ENCODE measurements around the gene GNB1L.
"Not testable (repeated sequence)": the region's sequence is repeated elsewhere in the genome, so short reads cannot be mapped to it uniquely, and the experiment has no call there.

GNB1L gene

DNA sequence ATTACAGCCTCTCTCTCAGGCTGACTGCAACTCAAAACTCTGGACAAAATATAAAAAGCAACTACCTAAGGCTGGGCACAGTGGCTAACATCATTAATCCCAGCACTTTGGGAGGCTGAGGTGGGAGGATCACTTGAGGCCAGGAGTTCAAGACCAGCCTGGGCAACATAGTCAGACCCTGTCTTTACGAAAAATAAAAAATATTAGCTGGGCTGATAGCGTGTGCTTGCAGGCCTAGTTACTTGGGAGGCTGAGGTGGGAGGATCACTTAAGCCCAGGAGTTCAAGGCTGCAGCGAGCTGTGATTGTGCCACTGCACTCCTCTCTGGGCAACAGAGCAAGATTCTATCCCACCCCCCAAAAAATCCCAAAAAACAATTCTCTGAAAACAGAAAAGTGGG, 22.7 kb downstream of the GNB1L start:
- H3K4me2 ChIP-seq (ENCODE audit: low read length); H3K27me3 ChIP-seq (ENCODE audit: control insufficient read depth, insufficient read depth, low read length); H3K9me3 ChIP-seq (replicated peaks; ENCODE audit: low read length); H3K4me1 ChIP-seq (ENCODE audit: control insufficient read depth, insufficient read depth, low read length); H3K9ac ChIP-seq (ENCODE audit: low read depth, low read length); H3K36me3 ChIP-seq (ENCODE audit: insufficient read depth, low read length); H3K4me3 ChIP-seq (ENCODE audit: low read length): not testable (repeated sequence)

DNA sequence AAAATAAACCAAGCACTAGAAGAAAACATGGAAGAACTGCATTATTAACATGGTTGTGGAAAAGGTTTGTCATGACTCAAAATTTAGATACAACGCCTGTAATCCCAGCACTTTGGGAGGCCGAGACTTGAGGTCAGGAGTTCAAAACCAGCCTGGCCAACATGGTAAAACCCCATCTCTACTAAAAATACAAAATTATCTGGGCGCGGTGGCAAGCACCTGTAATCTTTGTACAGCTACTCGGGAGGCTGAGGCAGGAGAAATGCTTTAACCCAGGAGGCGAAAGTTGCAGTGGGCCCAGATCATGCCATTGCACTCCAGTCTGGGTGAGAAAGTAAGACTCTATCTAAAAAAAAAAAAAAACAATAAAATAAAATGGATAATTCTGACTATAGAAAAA, 23.7 kb downstream of the GNB1L start:
- Histone ChIP-seq H3K9me3 (replicated peaks; ENCODE audit: low read length) (no peaks in the 10 kb centered on the region), H3K4me1 (ENCODE audit: control insufficient read depth, insufficient read depth, low read length) (no peaks in the 10 kb centered on the region), H3K27me3 (ENCODE audit: control insufficient read depth, insufficient read depth, low read length) (no peaks in the 10 kb centered on the region), H3K4me3 (ENCODE audit: low read length) (no peak overlapping the region), H3K36me3 (ENCODE audit: insufficient read depth, low read length) (no peaks in the 10 kb centered on the region), H3K4me2 (ENCODE audit: low read length) (no peak overlapping the region), H3K9ac (ENCODE audit: low read depth, low read length) (no peak overlapping the region)

DNA sequence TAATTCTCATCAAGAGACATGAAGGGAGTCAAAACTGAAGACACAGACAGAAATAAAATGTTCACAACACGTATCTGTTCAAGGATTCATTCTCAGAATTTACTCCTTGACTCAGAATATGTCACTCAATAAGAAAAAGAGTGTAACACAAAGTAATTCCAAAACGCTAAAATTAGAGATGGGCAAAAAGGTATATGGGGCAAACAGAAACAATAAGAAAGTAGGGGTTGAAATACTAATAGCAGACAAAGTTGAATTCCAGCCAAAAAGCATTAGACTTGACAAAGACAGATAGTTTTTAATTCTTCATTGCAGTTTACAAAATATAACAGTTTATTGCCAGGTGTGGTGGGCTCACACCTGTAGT, 26.7 kb downstream of the GNB1L start:
- Histone ChIP-seq H3K9ac (ENCODE audit: low read depth, low read length) (no peak overlapping the region), H3K27me3 (ENCODE audit: control insufficient read depth, insufficient read depth, low read length) (no peaks in the 10 kb centered on the region), H3K4me1 (ENCODE audit: control insufficient read depth, insufficient read depth, low read length) (no peaks in the 10 kb centered on the region), H3K4me3 (ENCODE audit: low read length) (no peak overlapping the region), H3K4me2 (ENCODE audit: low read length) (no peak overlapping the region), H3K36me3 (ENCODE audit: insufficient read depth, low read length) (no peaks in the 10 kb centered on the region), H3K9me3 (replicated peaks; ENCODE audit: low read length) (no peaks in the 10 kb centered on the region)

DNA sequence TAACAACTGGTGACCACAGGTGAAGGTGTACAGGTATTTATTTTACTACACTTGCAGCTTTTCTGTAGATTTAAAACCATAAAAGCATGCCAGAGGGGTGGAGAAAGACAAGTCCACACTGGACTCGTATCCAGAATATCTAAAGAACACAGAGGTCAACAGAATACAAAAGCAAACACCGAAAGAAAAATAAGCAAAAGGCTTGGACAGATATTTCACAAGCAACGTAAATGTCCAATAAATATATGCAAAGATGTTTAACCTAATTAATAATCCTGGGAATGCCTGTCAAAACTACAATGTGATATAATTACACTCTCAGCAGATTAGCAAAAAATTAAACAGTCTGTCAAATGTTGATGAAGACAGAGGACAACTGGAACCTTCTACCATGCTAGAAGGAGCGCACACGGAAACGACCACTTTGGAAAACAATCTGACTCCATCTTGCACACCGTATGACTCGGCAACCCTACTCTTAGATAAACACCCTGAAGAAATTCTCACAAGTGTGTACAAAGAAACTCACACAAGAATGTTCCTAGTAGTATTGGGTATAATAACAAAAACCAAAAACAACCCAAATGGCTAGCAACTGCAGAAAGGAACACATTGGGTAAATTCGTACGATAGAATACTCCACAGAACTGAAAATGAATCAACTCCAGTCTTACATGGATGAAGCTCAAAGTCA, 27.2 kb downstream of the GNB1L start:
- Histone ChIP-seq H3K4me3 (ENCODE audit: low read length) (no peak overlapping the region), H3K27me3 (ENCODE audit: control insufficient read depth, insufficient read depth, low read length) (no peaks in the 10 kb centered on the region), H3K9me3 (replicated peaks; ENCODE audit: low read length) (no peaks in the 10 kb centered on the region), H3K4me1 (ENCODE audit: control insufficient read depth, insufficient read depth, low read length) (no peaks in the 10 kb centered on the region), H3K9ac (ENCODE audit: low read depth, low read length) (no peak overlapping the region), H3K36me3 (ENCODE audit: insufficient read depth, low read length) (no peaks in the 10 kb centered on the region), H3K4me2 (ENCODE audit: low read length) (no peak overlapping the region)

DNA sequence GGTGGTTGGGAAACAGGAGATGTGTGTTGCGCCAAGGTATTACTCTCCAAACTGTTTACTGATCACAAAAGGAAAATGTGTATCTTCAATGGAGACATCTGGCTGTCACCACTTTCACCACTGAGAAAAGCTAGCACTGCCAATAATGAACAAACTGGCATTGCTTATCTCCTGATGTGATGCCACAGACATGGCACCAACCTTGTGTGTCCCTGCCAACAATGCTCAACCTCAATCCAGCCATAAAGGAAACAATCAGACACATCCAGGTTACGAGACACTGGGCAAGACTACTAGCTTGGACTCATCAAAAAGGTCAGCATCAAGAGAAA, 28.1 kb downstream of the GNB1L start:
- H3K4me1 ChIP-seq (ENCODE audit: control insufficient read depth, insufficient read depth, low read length) = no peaks in the 10 kb centered on the region
- H3K4me3 ChIP-seq (ENCODE audit: low read length) = no peak overlapping the region
- H3K4me2 ChIP-seq (ENCODE audit: low read length) = no peak overlapping the region
- H3K9ac ChIP-seq (ENCODE audit: low read depth, low read length) = no peak overlapping the region
- no peaks in the 10 kb centered on the region for H3K9me3 ChIP-seq (replicated peaks; ENCODE audit: low read length)
- H3K36me3 ChIP-seq (ENCODE audit: insufficient read depth, low read length) = no peaks in the 10 kb centered on the region
- no peaks in the 10 kb centered on the region for H3K27me3 ChIP-seq (ENCODE audit: control insufficient read depth, insufficient read depth, low read length)

DNA sequence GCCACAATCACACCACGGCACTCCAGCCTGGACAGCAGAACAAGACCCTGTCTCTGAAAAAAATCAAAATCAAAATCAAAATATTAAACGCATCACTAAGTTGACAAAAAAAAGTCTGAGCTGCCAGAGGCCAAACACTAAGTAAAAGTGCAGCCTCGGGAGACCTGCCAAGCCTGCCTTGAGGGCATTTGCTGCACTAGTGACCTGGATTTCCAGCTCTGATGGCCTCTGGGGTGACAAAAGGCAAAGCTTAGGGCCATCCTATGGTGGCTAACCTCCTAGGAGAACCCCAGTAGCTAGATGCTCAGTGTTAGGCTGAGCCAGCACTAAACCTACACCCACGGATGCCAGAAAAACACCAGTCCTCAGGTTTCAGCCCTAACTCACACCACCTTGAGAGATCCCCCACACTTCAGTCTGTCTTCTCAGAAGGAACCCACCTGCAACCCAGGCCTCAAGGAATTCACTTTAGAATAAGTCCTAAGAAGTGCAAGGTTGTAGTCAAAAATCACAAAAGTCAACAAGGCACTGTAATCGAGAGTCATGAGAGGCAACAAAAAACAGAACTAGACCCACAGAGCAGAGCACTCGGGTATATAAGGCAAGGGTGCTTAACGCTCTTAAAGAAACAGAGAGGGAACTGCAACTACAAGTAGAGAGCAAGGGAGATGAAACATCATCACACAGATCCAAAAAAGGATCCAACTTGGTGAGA, 28.6 kb downstream of the GNB1L start:
- Histone ChIP-seq H3K9ac (ENCODE audit: low read depth, low read length) (no peak overlapping the region), H3K9me3 (replicated peaks; ENCODE audit: low read length) (no peaks in the 10 kb centered on the region), H3K4me3 (ENCODE audit: low read length) (no peak overlapping the region), H3K4me2 (ENCODE audit: low read length) (no peak overlapping the region), H3K27me3 (ENCODE audit: control insufficient read depth, insufficient read depth, low read length) (no peaks in the 10 kb centered on the region), H3K4me1 (ENCODE audit: control insufficient read depth, insufficient read depth, low read length) (no peaks in the 10 kb centered on the region), H3K36me3 (ENCODE audit: insufficient read depth, low read length) (no peaks in the 10 kb centered on the region)

DNA sequence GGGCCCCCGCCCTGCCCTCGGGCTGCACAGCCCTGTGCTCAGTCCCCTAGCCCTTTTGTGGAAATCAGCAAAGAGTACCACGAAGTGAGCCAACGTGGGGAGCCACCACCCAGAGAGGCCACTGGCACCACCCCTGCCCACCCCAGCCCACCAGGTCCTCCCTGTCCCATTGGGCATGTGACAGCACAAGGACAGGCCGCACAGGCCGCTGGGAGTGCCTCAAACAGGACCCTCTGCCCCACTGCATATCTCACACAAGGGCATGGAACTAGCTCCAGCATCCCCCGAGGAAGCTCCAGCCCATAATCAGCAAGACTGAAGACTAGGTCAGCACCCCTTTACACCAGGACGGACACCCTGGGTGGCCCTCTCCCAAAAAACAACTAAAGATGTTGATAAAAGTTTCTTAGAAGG, 29.7 kb downstream of the GNB1L start:
- Histone ChIP-seq H3K9me3 (replicated peaks; ENCODE audit: low read length) (no peaks in the 10 kb centered on the region), H3K4me2 (ENCODE audit: low read length) (no peak overlapping the region), H3K27me3 (ENCODE audit: control insufficient read depth, insufficient read depth, low read length) (no peaks in the 10 kb centered on the region), H3K4me1 (ENCODE audit: control insufficient read depth, insufficient read depth, low read length) (no peaks in the 10 kb centered on the region), H3K4me3 (ENCODE audit: low read length) (no peak overlapping the region), H3K9ac (ENCODE audit: low read depth, low read length) (no peak overlapping the region), H3K36me3 (ENCODE audit: insufficient read depth, low read length) (no peaks in the 10 kb centered on the region)

DNA sequence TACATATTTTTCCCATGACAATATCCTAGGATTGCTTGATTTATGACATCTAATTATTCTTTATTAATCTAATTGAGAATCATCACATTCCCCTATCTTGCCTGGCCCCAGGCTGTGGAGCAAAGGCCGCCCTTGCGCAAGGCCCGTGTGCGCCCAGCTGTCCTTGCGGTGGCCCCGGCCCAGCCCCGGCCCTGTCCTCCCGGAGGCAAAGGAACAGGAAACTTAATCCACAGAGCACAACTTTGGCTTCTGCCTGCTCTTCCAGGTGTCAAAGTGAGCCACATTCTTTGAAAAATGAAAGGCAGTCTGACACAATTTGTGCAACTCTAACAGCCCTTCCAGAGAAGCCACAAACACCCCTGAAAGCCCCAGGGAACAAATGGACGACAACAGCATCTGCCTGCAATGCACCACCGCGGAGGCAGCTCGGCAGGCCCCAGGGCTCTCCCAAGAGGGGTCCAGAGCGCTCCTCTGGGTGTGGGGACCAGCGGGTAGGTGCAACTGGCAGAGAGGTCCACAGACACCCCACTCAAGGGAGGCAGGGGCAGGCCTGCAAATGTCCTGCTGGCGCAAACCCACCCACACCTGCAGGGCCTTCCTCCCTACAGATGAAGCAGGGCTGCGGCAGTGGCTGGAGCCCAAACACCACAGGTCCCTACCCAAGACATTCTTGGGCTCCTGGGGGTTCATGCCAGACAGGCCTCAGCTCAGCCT, 30.3 kb downstream of the GNB1L start:
- H3K9ac ChIP-seq (ENCODE audit: low read depth, low read length) = no peak overlapping the region
- no peak overlapping the region for H3K4me3 ChIP-seq (ENCODE audit: low read length)
- no peak overlapping the region for H3K4me2 ChIP-seq (ENCODE audit: low read length)

DNA sequence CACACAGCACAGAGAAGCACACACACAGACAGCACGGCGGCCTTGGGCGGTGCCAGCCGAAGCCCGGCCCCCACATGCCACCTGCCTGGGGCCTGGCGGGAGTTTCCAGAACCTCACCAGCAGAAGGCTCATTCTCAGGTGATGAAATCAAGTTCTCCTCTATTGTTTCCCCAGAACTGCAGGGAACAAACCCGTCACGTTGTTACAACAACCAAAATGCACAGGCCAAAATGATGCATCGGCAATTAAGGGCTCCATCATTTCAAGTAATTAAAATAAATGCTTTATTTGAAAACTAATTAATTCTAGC, 30.8 kb downstream of the GNB1L start:
- no peaks in the 10 kb centered on the region for H3K36me3 ChIP-seq (ENCODE audit: insufficient read depth, low read length)
- H3K4me3 ChIP-seq (ENCODE audit: low read length) = no peak overlapping the region
- no peaks in the 10 kb centered on the region for H3K27me3 ChIP-seq (ENCODE audit: control insufficient read depth, insufficient read depth, low read length)
- H3K4me2 ChIP-seq (ENCODE audit: low read length) = no peak overlapping the region
- no peak overlapping the region for H3K9ac ChIP-seq (ENCODE audit: low read depth, low read length)
- no peaks in the 10 kb centered on the region for H3K4me1 ChIP-seq (ENCODE audit: control insufficient read depth, insufficient read depth, low read length)
- no peaks in the 10 kb centered on the region for H3K9me3 ChIP-seq (replicated peaks; ENCODE audit: low read length)

More for the DNA sequence above, 30.3 kb downstream of the GNB1L start:
- Histone ChIP-seq H3K9me3 (replicated peaks; ENCODE audit: low read length) (no peaks in the 10 kb centered on the region), H3K4me1 (ENCODE audit: control insufficient read depth, insufficient read depth, low read length) (no peaks in the 10 kb centered on the region), H3K36me3 (ENCODE audit: insufficient read depth, low read length) (no peaks in the 10 kb centered on the region), H3K27me3 (ENCODE audit: control insufficient read depth, insufficient read depth, low read length) (no peaks in the 10 kb centered on the region)

DNA sequence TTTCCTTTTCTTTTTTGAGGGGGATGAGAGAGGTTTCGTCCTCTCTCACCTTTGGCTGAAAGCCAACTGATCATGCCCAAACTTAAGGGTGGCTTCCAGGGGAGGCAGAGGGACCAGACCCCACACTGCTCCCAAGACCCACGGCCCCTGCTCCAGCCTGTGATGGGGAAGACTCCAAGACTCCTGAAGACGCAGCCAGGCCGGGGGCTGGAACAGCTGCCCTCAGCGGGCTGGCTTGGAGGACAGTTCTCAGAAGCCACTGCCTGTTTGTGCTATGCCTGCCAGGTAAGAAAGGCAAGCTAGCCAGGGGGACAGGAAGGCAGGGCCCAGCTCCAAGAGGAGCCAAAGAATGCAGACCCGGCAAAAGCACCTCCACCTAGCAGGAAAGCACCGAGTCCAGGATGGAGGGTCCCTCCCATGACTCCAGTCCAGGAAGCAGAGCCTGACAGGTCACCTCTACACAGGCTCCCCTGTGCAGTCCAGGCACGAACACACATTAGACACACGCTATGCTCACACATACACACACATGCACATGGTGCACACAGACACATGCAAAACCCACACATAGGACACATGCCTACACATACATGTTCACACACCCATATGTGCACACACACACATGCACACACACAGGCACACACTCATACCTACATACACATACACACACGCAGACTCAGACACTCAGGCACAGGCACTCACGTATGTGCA, 31.3 kb downstream of the GNB1L start:
- H3K4me2 ChIP-seq (ENCODE audit: low read length) = no peak overlapping the region
- no peaks in the 10 kb centered on the region for H3K4me1 ChIP-seq (ENCODE audit: control insufficient read depth, insufficient read depth, low read length)
- no peaks in the 10 kb centered on the region for H3K27me3 ChIP-seq (ENCODE audit: control insufficient read depth, insufficient read depth, low read length)
- no peak overlapping the region for H3K9ac ChIP-seq (ENCODE audit: low read depth, low read length)
- no peaks in the 10 kb centered on the region for H3K36me3 ChIP-seq (ENCODE audit: insufficient read depth, low read length)
- no peak overlapping the region for H3K4me3 ChIP-seq (ENCODE audit: low read length)
- no peaks in the 10 kb centered on the region for H3K9me3 ChIP-seq (replicated peaks; ENCODE audit: low read length)

DNA sequence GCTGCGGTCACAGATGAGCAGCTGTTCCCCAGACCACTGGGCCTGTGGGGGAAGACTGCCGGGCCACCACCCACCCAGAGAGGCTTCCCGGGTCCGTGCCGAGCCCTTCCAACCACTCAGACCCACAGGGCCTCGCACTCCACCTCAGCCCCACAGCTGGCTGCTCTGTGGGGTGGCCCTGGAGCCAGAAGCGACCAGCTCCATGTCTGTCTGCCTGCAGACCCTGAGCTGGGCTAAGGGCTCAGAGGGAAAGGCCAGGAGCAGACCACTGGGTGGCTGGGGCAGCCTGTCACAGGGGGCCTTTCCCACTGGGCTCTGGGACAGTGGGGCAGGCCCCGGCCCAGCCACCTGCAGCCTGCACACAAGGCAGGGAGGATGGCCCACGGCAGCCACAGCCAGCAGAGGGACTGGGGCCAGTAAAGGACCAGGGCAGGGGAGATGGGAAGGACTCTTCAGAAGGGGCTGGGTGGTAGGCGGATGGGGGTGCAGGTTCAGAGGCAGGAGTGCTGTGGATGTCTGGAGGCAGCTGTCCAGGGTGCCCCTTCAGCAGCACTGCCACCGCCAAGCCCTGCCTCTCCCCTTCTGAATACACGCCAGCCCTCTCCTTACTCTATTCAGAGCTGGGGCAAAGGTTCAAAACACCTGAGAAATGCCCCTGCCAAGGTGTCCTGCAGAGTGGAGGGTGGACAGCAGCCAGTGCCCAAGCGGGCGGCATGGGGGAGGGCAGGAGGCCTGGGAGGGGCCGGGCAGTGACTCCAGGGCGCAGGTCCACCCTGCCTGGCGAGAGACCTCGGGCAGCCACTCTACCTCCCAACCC, 32.2 kb downstream of the GNB1L start:
- no peaks in the 10 kb centered on the region for H3K4me1 ChIP-seq (ENCODE audit: control insufficient read depth, insufficient read depth, low read length)
- no peak overlapping the region for H3K4me3 ChIP-seq (ENCODE audit: low read length)
- H3K36me3 ChIP-seq (ENCODE audit: insufficient read depth, low read length) = no peaks in the 10 kb centered on the region
- no peak overlapping the region for H3K4me2 ChIP-seq (ENCODE audit: low read length)
- H3K27me3 ChIP-seq (ENCODE audit: control insufficient read depth, insufficient read depth, low read length) = no peaks in the 10 kb centered on the region
- H3K9me3 ChIP-seq (replicated peaks; ENCODE audit: low read length) = no peaks in the 10 kb centered on the region
- H3K9ac ChIP-seq (ENCODE audit: low read depth, low read length) = no peak overlapping the region
